SJSA1 (cell line): ENCODE data around the gene TLCD3B. TPM values are rescaled to one million over a fixed set of nuclear protein-coding genes. Genes with fewer than 3 reads are reported as not detected.

ENCODE experiments used
- DNase-seq, 2 experiments: peaks; one replicate each; pipeline ENCODE4 v3.0.0-alpha.2; 2015 to 2020; ENCODE audit warnings: low spot score in 2 of 2, low read depth in 1 of 2
- H3K27ac ChIP-seq: fragments of 250-450 bp; sonication (Bioruptor Pico); 2 replicates; pipeline ENCODE4 v1.5.1; 2020; ENCODE audit warnings: mild to moderate bottlenecking, moderate library complexity
- H3K27me3 ChIP-seq: fragments of 250-450 bp; sonication (Bioruptor Pico); replicated peaks from 2 replicates; pipeline ENCODE4 v1.5.1; 2020; ENCODE audit warnings: mild to moderate bottlenecking, moderate library complexity
- H3K36me3 ChIP-seq: fragments of 250-450 bp; sonication (Bioruptor Pico); 2 replicates; pipeline ENCODE4 v1.5.1; 2020; ENCODE audit warnings: mild to moderate bottlenecking
- H3K4me1 ChIP-seq: fragments of 250-450 bp; sonication (Bioruptor Pico); replicated peaks from 2 replicates; pipeline ENCODE4 v1.6.1; 2021; ENCODE audit warnings: mild to moderate bottlenecking
- H3K4me3 ChIP-seq: fragments of 250-450 bp; sonication (Bioruptor Pico); 2 replicates; pipeline ENCODE4 v1.5.1; 2020; ENCODE audit warnings: mild to moderate bottlenecking
- H3K9me3 ChIP-seq: fragments of 250-450 bp; sonication (Bioruptor Pico); replicated peaks from 2 replicates; pipeline ENCODE4 v1.5.1; 2020; ENCODE audit warnings: mild to moderate bottlenecking
- total RNA-seq: library from RNA; depleted of rRNA; stranded (reverse); fragments of >200 nt; shearing (Covaris generic); gene quantifications from 2 replicates; pipeline ENCODE4 v1.2.3, GENCODE V29; 2014; rRNA removed

The TLCD3B gene
- total RNA-seq: 0.55 and 3.1 TPM in 2 replicates

- Histone ChIP-seq H3K27ac (no peak within 1 kb of the TSS), H3K36me3 (no peaks in the 10 kb centered on the region), H3K27me3 (peaks cover 32% of the 10 kb centered on the region), H3K4me3 (no peak within 1 kb of the TSS), H3K4me1 (no peaks in the 10 kb centered on the region), H3K9me3 (no peaks in the 10 kb centered on the region)
- DNase-seq: no peak
Measured at GRCh38 chr16:30030841-30031413, at the start of gene TLCD3B. TSS of gene TLCD3B (minus strand) at chr16:30031271. CDS start at chr16:30030527, 744 bp downstream.

DNA sequence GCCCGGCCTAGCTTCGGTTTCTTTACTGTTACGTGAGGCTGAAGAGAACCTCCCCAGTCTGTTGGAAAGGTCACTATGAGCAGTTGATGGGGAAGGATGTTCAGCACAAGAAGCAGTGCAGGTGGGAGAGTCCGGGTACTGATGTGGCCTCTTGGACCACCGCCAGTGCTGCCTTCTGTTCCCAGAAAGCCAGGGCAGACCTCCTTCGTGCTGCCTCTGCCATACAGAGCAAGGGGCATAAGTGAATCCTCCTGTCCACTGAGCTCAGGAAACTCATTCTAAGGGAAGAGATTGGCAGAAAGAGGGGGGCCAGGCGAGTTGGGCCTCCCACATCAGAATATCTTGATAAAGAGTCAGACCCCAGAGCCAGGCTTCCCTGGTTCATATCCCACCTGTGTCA is 48.4 kb upstream of the TLCD3B start:
- no peak overlapping the region for H3K27ac ChIP-seq
- no peaks in the 10 kb centered on the region for H3K27me3 ChIP-seq
- peaks cover 86% of the 10 kb centered on the region for H3K36me3 ChIP-seq
- H3K4me1 ChIP-seq: peaks cover 17% of the 10 kb centered on the region
- H3K4me3 ChIP-seq: no peak overlapping the region
- no peak for DNase-seq
- H3K9me3 ChIP-seq: no peaks in the 10 kb centered on the region

GRCh38 chr16:30078744-30079143 is 47.7 kb upstream of the TLCD3B start:
- H3K4me3 ChIP-seq: no peak overlapping the region
- no peak overlapping the region for H3K27ac ChIP-seq
- H3K36me3 ChIP-seq: peaks cover 83% of the 10 kb centered on the region
- no peaks in the 10 kb centered on the region for H3K9me3 ChIP-seq
- H3K4me1 ChIP-seq: peaks cover 17% of the 10 kb centered on the region
- no peak for DNase-seq
- H3K27me3 ChIP-seq: no peaks in the 10 kb centered on the region

GRCh38 chr16:30077656-30078055 is 46.6 kb upstream of the TLCD3B start:
- no peak for DNase-seq

DNA sequence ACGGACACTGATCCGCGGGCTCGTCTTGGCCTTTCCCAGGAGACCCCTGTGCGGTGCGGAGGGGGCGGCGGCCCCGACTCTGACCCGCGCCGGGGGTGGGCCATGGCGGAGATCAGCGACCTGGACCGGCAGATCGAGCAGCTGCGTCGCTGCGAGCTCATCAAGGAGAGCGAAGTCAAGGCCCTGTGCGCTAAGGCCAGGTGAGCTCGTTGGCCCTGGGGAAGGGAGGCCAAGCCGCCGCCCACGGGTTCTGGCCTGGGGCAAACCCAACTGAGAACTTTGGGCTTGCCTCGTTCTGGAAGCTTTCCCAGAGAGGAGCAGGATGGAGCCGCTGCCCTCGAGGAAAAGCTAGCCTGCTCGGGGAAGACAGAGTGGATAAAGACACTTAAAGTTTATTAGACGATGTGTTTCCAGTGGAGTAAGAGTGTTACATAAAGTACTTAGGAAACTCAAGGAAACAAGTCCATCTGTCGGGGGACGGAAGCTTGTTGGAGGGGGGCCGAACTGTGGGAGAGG is 45.3 kb upstream of the TLCD3B start:
- H3K27ac ChIP-seq: peak overlapping the region; percentile 79
- H3K4me3 ChIP-seq: peak overlapping the region; percentile 76
- H3K27me3 ChIP-seq: no peaks in the 10 kb centered on the region
- H3K4me1 ChIP-seq: peaks cover 17% of the 10 kb centered on the region
- DNase-seq: no peak
- no peaks in the 10 kb centered on the region for H3K9me3 ChIP-seq
- H3K36me3 ChIP-seq: peaks cover 79% of the 10 kb centered on the region

More at GRCh38 chr16:30077656-30078055, 46.6 kb upstream of the TLCD3B start:
- Histone ChIP-seq H3K27ac (no peak overlapping the region), H3K4me1 (peaks cover 17% of the 10 kb centered on the region), H3K27me3 (no peaks in the 10 kb centered on the region), H3K4me3 (peak overlapping the region; percentile 76; the same call in 1 of the 2 replicates), H3K9me3 (no peaks in the 10 kb centered on the region), H3K36me3 (peaks cover 78% of the 10 kb centered on the region)

GRCh38 chr16:30075503-30076275 is 44.6 kb upstream of the TLCD3B start, which contains the start of gene PPP4C:
TSS of gene PPP4C (plus strand) at chr16:30075994. CDS start at chr16:30076378, 384 bp downstream.
- H3K9me3 ChIP-seq: no peaks in the 10 kb centered on the region
- H3K4me1 ChIP-seq: peaks cover 17% of the 10 kb centered on the region
- peaks cover 79% of the 10 kb centered on the region for H3K36me3 ChIP-seq
- peak within 1 kb of the TSS; percentile 79 for H3K27ac ChIP-seq
- no peaks in the 10 kb centered on the region for H3K27me3 ChIP-seq
- peak; percentile 91 to 93 for DNase-seq
- peak within 1 kb of the TSS; percentile 76 for H3K4me3 ChIP-seq

DNA sequence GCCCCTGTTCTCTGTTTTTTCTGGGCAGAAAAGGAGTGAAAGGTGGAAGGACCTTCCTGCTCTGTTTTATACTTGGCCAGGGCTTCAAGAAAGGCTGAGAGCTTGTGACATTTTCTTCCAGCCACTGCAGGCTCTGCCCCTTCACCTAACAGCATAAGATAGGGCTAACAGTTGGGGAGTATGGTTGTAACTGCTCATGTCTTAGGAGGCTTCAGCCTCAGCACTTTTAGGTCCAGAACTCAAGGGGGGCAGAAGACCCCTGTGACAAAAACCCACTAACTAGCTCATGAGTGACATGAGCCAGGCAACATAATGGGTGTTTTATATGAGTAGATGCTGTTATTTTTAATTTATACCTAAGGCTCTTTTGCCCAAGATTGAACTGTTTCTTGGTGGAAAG is 39.4 kb upstream of the TLCD3B start:
- H3K27me3 ChIP-seq: no peaks in the 10 kb centered on the region
- no peak overlapping the region for H3K27ac ChIP-seq
- H3K4me3 ChIP-seq: no peak overlapping the region
- DNase-seq: no peak
- peaks cover 18% of the 10 kb centered on the region for H3K4me1 ChIP-seq
- no peaks in the 10 kb centered on the region for H3K9me3 ChIP-seq
- H3K36me3 ChIP-seq: peaks cover 84% of the 10 kb centered on the region

DNA sequence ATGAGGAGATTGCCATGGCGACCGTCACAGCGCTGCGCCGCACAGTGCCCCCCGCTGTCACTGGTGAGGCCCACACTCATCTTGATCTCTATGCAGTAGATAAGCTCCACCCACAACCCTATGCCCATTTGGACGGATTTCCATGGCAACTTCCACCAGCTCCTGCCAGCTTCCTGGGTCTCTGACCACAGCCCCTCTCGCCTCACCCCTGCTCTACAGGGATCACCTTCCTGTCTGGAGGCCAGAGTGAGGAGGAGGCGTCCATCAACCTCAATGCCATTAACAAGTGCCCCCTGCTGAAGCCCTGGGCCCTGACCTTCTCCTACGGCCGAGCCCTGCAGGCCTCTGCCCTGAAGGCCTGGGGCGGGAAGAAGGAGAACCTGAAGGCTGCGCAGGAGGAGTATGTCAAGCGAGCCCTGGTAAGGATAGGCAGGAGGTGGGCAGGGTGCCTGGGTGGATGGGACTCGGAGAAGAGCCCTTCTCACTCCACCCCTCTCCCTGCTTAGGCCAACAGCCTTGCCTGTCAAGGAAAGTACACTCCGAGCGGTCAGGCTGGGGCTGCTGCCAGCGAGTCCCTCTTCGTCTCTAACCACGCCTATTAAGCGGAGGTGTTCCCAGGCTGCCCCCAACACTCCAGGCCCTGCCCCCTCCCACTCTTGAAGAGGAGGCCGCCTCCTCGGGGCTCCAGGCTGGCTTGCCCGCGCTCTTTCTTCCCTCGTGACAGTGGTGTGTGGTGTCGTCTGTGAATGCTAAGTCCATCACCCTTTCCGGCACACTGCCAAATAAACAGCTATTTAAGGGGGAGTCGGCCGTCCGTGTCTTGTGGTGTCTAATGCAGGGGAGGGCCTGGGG is 38.8 kb upstream of the TLCD3B start:
- peaks cover 84% of the 10 kb centered on the region for H3K36me3 ChIP-seq
- no peaks in the 10 kb centered on the region for H3K27me3 ChIP-seq
- H3K27ac ChIP-seq: no peak overlapping the region
- H3K9me3 ChIP-seq: no peaks in the 10 kb centered on the region
- DNase-seq: no peak
- no peak overlapping the region for H3K4me3 ChIP-seq
- peaks cover 16% of the 10 kb centered on the region for H3K4me1 ChIP-seq

DNA sequence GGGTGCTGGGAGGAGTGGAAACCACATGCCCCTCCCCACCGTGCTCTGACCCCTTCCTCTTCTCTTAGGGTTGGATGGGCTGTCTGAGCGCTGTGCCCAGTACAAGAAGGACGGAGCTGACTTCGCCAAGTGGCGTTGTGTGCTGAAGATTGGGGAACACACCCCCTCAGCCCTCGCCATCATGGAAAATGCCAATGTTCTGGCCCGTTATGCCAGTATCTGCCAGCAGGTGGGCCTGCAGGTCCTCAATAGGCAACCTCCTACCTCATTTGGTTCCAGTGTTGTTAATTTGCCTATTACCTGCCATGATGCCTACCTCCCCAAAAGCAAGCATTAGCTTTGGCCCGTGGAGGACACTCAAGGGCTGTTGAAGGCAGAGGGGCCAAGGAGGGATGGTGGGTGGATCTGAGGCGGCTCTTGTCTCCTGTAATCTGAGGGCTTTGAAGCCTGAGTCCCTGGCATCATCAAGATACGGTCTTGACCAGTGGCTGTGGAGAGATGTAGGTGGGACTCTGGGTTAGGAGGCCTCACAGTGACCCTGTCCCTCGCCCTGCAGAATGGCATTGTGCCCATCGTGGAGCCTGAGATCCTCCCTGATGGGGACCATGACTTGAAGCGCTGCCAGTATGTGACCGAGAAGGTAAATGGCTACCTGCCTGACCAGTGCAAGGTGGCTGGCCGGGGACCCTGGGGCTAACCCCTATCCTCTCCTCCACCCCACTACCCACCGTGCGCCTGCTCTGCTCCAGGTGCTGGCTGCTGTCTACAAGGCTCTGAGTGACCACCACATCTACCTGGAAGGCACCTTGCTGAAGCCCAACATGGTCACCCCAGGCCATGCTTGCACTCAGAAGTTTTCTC is 37.9 kb upstream of the TLCD3B start:
- Histone ChIP-seq H3K4me1 (peaks cover 24% of the 10 kb centered on the region), H3K36me3 (peaks cover 80% of the 10 kb centered on the region), H3K27ac (no peak overlapping the region), H3K4me3 (no peak overlapping the region), H3K27me3 (no peaks in the 10 kb centered on the region), H3K9me3 (no peaks in the 10 kb centered on the region)
- DNase-seq: no peak

DNA sequence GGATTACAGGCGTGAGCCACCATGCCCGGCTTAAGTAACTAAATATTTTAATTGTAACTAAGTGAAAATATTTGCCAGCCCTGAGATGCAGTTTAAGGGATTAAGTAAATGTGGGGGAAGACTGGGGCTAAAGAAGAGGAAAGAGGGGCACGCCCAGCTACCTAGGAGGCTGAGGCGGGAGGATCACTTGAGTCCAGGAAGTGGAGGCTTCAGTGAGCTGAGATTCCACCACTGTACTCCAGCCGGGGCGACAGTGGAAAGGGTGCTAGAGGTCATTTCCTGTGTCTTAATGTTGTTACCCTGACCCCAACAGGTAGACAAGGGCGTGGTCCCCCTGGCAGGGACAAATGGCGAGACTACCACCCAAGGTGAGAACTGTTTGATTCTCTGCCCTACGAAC is 37.3 kb upstream of the TLCD3B start:
- Histone ChIP-seq H3K9me3 (no peaks in the 10 kb centered on the region), H3K36me3 (peaks cover 79% of the 10 kb centered on the region), H3K4me1 (peaks cover 30% of the 10 kb centered on the region), H3K27ac (no peak overlapping the region), H3K4me3 (no peak overlapping the region), H3K27me3 (no peaks in the 10 kb centered on the region)
- DNase-seq: no peak

GRCh38 chr16:30067584-30067916 is 36.5 kb upstream of the TLCD3B start:
- H3K9me3 ChIP-seq: no peaks in the 10 kb centered on the region
- no peak for DNase-seq
- H3K4me1 ChIP-seq: peaks cover 30% of the 10 kb centered on the region
- H3K36me3 ChIP-seq: peaks cover 75% of the 10 kb centered on the region
- H3K27ac ChIP-seq: no peak overlapping the region
- no peaks in the 10 kb centered on the region for H3K27me3 ChIP-seq
- peak overlapping the region; percentile 79 for H3K4me3 ChIP-seq

DNA sequence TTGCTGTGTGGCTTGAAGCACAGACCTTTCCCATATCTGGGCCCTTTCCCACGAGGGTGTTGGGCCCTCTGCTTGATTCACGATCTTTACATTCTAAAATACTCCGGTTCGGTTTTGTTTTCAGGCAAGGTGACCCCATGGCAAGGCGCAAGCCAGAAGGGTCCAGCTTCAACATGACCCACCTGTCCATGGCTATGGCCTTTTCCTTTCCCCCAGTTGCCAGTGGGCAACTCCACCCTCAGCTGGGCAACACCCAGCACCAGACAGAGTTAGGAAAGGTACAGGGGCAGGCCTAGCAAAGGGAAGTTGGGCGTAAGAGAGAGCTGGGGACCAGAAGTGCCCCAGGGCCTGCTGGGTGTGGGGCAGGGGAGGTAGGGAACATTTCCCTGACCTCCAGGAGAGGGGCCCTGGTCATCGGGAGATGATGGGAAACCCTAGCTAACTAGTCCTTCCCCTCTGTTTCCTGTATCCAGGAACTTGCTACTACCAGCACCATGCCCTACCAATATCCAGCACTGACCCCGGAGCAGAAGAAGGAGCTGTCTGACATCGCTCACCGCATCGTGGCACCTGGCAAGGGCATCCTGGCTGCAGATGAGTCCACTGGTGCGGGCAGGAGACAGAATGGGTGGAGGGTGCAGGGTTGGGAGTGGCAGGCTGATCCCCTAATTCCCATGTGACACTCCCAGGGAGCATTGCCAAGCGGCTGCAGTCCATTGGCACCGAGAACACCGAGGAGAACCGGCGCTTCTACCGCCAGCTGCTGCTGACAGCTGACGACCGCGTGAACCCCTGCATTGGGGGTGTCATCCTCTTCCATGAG is 35.9 kb upstream of the TLCD3B start:
- peaks cover 69% of the 10 kb centered on the region for H3K36me3 ChIP-seq

More for the DNA sequence above, 35.9 kb upstream of the TLCD3B start:
- H3K27me3 ChIP-seq: no peaks in the 10 kb centered on the region
- no peaks in the 10 kb centered on the region for H3K9me3 ChIP-seq
- H3K4me3 ChIP-seq: peak overlapping the region; percentile 79
- DNase-seq: no peak
- peak overlapping the region; percentile 65 for H3K27ac ChIP-seq
- H3K4me1 ChIP-seq: peaks cover 30% of the 10 kb centered on the region
